HG03558 (cell line): ENCODE data around the gene LRRC1.
"Not testable (repeated sequence)": the region's sequence is repeated elsewhere in the genome, so short reads cannot be mapped to it uniquely, and the experiment has no call there.

Experiments used
- ATAC-seq: cut with Tn5 transposase; IDR thresholded peaks from one replicate; pipeline ENCODE4 v1.9.1; 2021; ENCODE audit warnings: moderate number of reproducible peaks; ENCODE audit not compliant: unreplicated experiment; ENCODE audit errors: extremely low read depth

Gene LRRC1

GRCh38 chr6:53794720-53795339 is at the start of gene LRRC1:
LRRC1 (plus strand) TSS chr6:53795005; CDS start chr6:53795257, 252 bp downstream.
- peak; percentile 43 for ATAC-seq

- no peak for ATAC-seq
These were observed 48.2 kb upstream of the LRRC1 start for GRCh38 chr6:53746442-53747103.

DNA sequence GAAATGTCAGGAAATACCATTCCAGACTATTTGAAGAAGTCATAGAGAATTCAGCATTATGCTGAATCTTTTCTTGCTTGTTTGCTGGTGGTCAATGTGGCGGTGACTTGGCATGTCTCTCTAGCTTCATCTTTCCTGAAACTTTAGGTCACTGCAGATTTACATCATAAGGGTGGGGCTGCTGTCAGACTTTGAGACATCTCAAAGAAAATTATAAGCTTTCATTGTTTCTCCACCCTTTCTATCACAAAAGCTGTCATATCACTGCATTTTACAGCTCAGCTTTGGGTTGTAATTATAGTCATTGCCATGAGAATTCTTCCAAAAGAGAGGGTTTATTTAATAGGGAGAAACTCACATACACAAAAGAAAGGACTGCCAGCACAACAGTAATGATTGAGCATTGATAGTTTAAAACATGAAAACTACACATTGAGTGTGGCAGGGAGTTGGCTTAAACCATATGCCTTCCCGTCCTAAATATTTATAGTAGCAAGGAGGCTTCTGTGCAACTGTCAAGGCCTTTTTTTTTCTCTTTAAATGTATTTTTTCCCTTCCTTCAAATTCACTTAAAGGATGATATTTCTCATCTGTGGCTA is 44.7 kb upstream of the LRRC1 start:
- ATAC-seq = no peak

- ATAC-seq = no peak
These were observed 43.4 kb upstream of the LRRC1 start for GRCh38 chr6:53751417-53751816.

GRCh38 chr6:53752440-53752839 is 42.4 kb upstream of the LRRC1 start:
- ATAC-seq = no peak

DNA sequence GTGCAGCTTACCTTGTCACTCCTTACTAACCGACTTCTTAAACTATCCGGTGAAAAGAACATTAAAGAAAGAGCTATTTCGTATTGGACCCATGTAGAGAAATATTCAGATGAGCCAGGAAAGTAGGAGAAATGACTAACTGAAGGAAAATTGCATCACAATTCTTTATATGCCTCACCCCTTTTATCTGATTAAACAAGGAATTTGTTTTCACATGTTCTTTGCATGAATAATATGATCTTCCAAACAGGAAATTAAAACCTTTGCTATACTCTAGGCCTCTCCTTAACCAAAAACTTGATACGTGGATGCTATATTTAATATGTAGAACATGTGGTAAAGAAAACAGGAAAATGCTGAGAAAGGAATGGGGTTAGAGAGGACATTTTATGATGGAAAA is 41.9 kb upstream of the LRRC1 start:
- no peak for ATAC-seq

DNA sequence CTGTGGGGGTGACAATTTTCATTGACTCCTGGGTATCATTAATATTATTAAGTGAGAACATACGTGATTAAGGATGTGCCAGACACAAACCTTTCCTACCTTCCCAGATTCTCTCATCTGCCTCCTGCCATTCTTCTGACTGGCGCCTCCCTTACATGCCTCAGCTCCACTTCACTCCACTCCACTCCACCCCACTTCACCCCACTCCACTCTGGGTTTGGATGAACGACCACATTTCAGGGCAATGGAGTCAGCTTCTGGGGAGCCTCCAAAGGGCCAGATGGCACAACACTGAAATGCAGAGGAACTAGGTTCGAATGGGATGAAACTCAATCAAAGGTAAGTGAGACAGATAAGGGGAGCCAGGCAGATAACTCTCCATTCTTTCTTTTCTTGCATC is 40.5 kb upstream of the LRRC1 start:
- no peak for ATAC-seq

DNA sequence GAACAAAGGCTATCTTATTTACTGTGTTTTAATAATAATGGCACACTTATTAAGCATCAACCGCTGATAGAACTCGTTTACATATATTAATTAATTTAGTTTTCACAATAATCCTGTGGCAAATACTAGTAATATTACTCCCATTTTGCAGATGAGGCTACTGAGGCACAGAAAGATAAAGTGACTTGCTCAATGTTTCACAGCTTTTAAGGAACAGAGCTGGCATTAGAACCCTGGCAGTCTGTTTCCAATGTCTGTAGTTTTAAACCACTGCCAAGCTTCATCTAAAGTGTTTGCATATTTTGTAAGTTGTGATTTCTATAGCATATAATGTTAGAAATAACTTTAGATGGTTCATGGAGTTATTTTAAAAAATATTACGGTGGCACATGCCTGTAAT is 38.4 kb upstream of the LRRC1 start:
- no peak for ATAC-seq

GRCh38 chr6:53758496-53758895 is 36.3 kb upstream of the LRRC1 start:
- no peak for ATAC-seq

GRCh38 chr6:53761036-53761435 is 33.8 kb upstream of the LRRC1 start:
- no peak for ATAC-seq

DNA sequence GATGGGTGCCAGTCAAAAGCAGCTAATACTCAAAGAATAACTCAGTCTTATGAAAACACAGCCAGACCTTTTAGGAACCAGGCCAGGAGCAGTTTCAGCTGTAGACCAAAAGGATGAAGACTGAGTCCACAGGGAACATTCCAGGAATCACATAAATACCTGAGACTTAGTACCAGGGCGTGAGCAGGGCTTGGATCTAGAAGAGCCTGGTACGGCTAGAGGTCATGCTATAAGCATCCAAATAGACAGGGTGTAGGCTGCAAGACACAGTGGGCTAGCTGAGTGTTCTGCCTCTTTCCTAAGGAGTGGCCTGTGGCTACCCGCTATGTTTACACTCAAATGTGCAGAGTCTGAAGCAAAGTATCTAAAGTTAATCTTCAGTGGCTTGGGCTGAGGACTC is 29.5 kb upstream of the LRRC1 start:
- no peak for ATAC-seq

DNA sequence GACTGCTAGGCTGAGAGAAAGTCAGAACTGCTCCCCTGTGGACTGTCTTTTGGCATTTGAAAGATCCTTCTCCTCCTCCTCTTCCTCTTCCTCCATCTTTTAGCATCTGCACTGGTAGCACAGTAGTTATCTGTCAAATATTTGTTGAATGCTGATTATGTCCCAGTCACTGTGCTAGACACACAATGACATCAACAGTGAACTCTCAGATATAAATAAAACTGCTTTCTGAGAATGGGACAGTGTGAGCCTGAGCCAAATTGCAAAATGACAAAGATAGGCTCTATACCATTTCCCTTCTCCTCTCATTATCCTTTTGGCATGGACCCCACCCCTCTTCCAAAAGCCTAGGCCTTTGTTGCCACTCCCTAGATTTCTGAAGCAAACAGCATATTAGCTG is 27.9 kb upstream of the LRRC1 start:
- no peak for ATAC-seq

DNA sequence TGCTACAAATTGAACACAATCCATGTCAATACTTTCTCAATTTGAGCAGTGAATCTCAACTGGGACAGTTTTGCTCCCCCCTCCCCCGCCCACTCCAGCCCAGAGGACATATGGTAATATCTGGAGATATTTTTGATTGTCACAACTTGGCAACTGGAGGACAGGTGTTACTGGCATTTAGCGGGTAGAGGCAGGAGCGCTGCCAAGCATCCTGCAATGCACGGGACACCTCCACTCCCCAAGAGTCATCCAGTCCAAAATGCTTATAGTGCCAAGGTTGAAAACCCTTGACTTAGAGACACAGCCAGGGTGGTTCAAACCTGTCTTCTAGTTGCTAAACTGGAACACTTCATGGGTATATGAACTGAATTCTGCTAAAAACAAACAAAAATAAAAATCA is 26.9 kb upstream of the LRRC1 start:
- no peak for ATAC-seq

- ATAC-seq = no peak
These were observed 26.2 kb upstream of the LRRC1 start for GRCh38 chr6:53768636-53769035.

GRCh38 chr6:53770780-53771249 is 24.0 kb upstream of the LRRC1 start:
- no peak for ATAC-seq

DNA sequence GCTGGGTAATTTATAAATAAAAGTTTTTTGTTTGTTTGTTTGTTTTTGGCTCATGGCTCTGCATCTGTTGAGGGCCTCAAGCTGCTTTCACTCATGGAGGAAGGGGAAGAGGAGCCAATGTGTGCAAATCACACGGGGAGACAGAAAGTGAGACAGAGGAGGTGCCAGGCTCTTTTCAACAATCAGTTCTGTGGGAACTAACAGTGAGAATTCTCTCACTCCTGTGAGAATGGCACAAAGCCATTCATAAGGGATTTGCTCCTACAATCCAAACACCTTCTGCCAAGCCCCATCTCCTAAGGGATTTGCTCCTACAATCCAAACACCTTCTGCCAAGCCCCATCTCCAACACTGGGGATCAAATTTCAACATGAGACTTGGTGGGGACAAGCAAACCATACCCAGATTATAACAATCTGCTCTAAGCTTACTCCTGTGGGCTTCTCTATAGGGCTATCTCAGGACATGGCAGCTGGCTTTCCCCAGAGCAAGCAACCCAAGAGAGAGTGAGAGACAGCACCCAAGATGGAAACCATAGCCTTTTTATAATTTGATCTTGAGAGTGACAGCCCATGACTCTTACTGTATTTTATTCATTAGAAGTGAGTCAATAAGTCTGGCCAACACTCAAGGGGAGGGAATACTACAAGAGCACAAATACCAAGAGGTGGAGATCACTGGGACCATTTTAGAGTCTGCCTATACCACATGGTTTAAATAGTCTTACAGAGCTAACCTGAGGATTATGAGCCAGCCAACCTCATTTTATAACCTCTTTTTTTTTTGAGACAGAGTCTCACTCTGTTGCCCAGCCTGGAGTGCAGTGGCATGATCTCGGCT is 22.8 kb upstream of the LRRC1 start:
- no peak for ATAC-seq

DNA sequence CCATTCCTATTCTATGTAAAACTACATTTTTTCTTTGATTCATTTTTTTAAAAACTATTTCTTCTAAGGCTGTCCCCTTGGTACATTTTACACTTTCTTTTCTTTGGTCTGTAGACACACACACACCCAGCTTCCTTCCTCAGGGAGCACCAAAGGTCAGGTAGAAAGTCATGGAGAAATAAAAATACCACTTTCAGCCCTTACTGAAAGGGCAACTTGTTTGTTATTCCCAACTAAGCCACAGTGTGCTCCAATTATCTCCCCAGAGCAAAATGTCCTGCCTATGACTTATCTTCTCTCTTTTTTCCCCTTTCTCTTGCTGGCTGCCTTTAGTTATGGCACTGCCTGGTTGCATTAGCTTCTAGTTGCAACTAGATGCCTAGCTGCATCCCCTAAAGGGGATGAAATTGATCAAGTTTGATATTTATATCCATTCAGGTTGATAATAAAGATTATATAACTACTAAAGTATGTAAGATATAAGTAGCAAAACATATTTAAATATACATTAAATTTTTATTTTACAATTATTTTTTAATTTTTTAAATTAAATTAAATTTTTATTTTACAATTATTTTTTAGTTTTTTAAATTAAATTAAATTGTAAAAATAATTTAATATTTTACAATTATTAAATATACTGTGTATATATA is 21.6 kb upstream of the LRRC1 start:
- ATAC-seq = no peak

GRCh38 chr6:53776152-53776551 is 18.7 kb upstream of the LRRC1 start:
- ATAC-seq = not testable (repeated sequence)

GRCh38 chr6:53784991-53785390 is 9.8 kb upstream of the LRRC1 start:
- ATAC-seq = not testable (repeated sequence)

DNA sequence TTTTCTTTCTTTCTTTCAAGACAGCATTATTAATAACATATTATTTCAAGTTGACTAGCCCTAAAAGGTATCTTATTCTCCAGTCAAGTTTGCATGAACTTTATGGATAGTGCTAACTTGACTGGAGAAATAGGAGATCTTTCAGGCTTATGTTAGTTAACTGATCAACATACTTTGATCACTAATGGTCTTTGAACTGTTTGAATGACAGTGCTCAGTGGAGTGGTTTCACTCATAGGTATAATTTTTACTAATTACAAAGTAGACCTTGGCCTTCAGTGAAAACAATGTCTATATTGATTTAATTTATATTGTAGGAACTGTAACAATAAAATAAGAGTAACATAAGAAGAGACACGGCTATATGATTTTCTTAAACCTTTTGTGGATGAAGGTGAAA is 8.0 kb upstream of the LRRC1 start:
- no peak for ATAC-seq
